PC-9 (cell line): Measurements from ENCODE around the gene CAGE1. TPM values are rescaled to one million over a fixed set of nuclear protein-coding genes. Genes with fewer than 3 reads are reported as not detected.

ENCODE experiments used
- BruUV-seq: library from RNA; stranded (reverse); fragments of 400-500 nt; replicated peaks from 2 replicates; lab custom pipeline; 2021; lab: Mats Ljungman, UMichigan
- CTCF ChIA-PET: fragments of 300-600 bp; sonication (Branson Sonifier 250); formaldehyde crosslinking; loops from one replicate; lab custom pipeline; 2022; ENCODE audit warnings: antibody characterized with exemption; lab: Charles Lee
- POLR2A ChIA-PET: fragments of 300-600 bp; sonication (Branson Sonifier 250); formaldehyde crosslinking; loops from one replicate; lab custom pipeline; 2022; ENCODE audit warnings: antibody characterized with exemption; ENCODE audit not compliant: unreplicated experiment; lab: Charles Lee
- DNase-seq, 2 experiments: peaks; one replicate each; pipeline versions ENCODE4 v3.0.0 to v3.0.0-alpha.2; 2015 to 2022; ENCODE audit warnings: mixed read lengths in 1 of 2
- H2AFZ ChIP-seq: fragments of 200-600 bp; sonication (generic); 2 replicates; pipeline ENCODE4 v1.8.1; 2017; ENCODE audit warnings: antibody characterized with exemption
- H3F3A ChIP-seq: fragments of 200-600 bp; sonication (generic); 2 replicates; pipeline ENCODE4 v1.8.1; 2017; ENCODE audit warnings: antibody characterized with exemption, mild to moderate bottlenecking, low read depth; ENCODE audit not compliant: insufficient read depth
- H3K27ac ChIP-seq: fragments of 200-600 bp; sonication (generic); 2 replicates; pipeline ENCODE4 v1.6.1; 2016; ENCODE audit warnings: mixed run types
- H3K27me3 ChIP-seq: fragments of 200-600 bp; sonication (generic); 2 replicates; pipeline ENCODE4 v1.6.1; 2016; ENCODE audit warnings: low read depth, mixed run types; ENCODE audit not compliant: insufficient read depth
- H3K36me3 ChIP-seq: fragments of 200-600 bp; sonication (generic); 2 replicates; pipeline ENCODE4 v1.6.1; 2016; ENCODE audit warnings: low read depth, mixed run types
- H3K4me1 ChIP-seq: fragments of 200-600 bp; sonication (generic); replicated peaks from 2 replicates; pipeline ENCODE4 v1.6.1; 2016; ENCODE audit warnings: mixed run types; ENCODE audit not compliant: insufficient read depth
- H3K4me2 ChIP-seq: fragments of 200-600 bp; sonication (generic); 2 replicates; pipeline ENCODE4 v1.6.1; 2017; ENCODE audit warnings: mixed run types
- H3K4me3 ChIP-seq: fragments of 200-600 bp; sonication (generic); 2 replicates; pipeline ENCODE4 v1.6.1; 2016; ENCODE audit warnings: mixed run types
- H3K79me2 ChIP-seq: fragments of 200-600 bp; sonication (generic); 2 replicates; pipeline ENCODE4 v1.6.1; 2017; ENCODE audit warnings: low read depth, mixed run types
- H3K9me2 ChIP-seq: fragments of 200-600 bp; sonication (generic); 2 replicates; pipeline ENCODE4 v1.8.1; 2017; ENCODE audit warnings: mild to moderate bottlenecking; ENCODE audit not compliant: insufficient read depth
- H3K9me3 ChIP-seq: fragments of 200-600 bp; sonication (generic); 2 replicates; pipeline ENCODE4 v1.8.1; 2016; ENCODE audit warnings: low read depth; ENCODE audit not compliant: insufficient read depth
- H4K20me1 ChIP-seq: fragments of 200-600 bp; sonication (generic); 2 replicates; pipeline ENCODE4 v1.8.1; 2017; ENCODE audit not compliant: insufficient read depth
- CTCF ChIP-seq: fragments of 200-600 bp; sonication (generic); conservative IDR thresholded peaks from 2 replicates; pipeline ENCODE4 v1.6.1; 2017; ENCODE audit warnings: mixed run types, antibody characterized with exemption, mild to moderate bottlenecking, moderate library complexity
- EZH2 ChIP-seq: fragments of 200-600 bp; sonication (generic); IDR thresholded peaks from 2 replicates; pipeline ENCODE4 v1.8.0; 2017; ENCODE audit warnings: antibody characterized with exemption, low read depth
- intact Hi-C: fragments of 100-400 bp; cut with micrococcal nuclease; formaldehyde crosslinking; loops from one replicate; pipeline ENCODE4 v1.10.0; 2022; ENCODE audit not compliant: unreplicated experiment
- total RNA-seq: library from RNA; stranded (reverse); gene quantifications from 2 replicates; pipeline ENCODE4 v1.2.3, GENCODE V29; 2021

The CAGE1 gene
- total RNA-seq, 1 experiment from 2014 or later: 0.13 TPM

- Histone ChIP-seq H3K9me3 (no peaks in the 10 kb centered on the region), H3K4me1 (no peaks in the 10 kb centered on the region), H3K4me3 (no peak overlapping the region), H3F3A (no peaks in the 10 kb centered on the region), H3K9me2 (no peaks in the 10 kb centered on the region), H4K20me1 (no peaks in the 10 kb centered on the region), H3K4me2 (no peak overlapping the region), H3K27me3 (no peaks in the 10 kb centered on the region), H3K79me2 (no peaks in the 10 kb centered on the region), H3K27ac (peak overlapping the region; percentile 23; the same call in 1 of the 2 replicates), H2AFZ (no peak overlapping the region), H3K36me3 (peaks cover 10% of the 10 kb centered on the region; the same call in 1 of the 2 replicates)
- intact Hi-C loops: no loop called here
- no peak for DNase-seq
- CTCF ChIA-PET: no interaction called here
- TF ChIP-seq EZH2 (no peak), CTCF (no peak)
- POLR2A ChIA-PET: no interaction called here
- BruUV-seq: no TSS peak
Observed at GRCh38 chr6:7413151-7413823, 23.7 kb upstream of the CAGE1 start.

GRCh38 chr6:7411328-7411727 lies 21.8 kb upstream of the CAGE1 start:
- Histone ChIP-seq H3K27ac (no peak overlapping the region), H3K4me2 (no peak overlapping the region), H3K4me3 (no peak overlapping the region), H4K20me1 (no peaks in the 10 kb centered on the region), H3K79me2 (no peaks in the 10 kb centered on the region), H3K9me3 (no peaks in the 10 kb centered on the region), H2AFZ (no peak overlapping the region), H3K36me3 (peaks cover 4% of the 10 kb centered on the region; the same call in 1 of the 2 replicates), H3K9me2 (no peaks in the 10 kb centered on the region), H3K4me1 (no peaks in the 10 kb centered on the region), H3F3A (no peaks in the 10 kb centered on the region), H3K27me3 (no peaks in the 10 kb centered on the region)
- no peak for DNase-seq
- ChIA-PET POLR2A (no interaction called here), CTCF (no interaction called here)
- BruUV-seq: no TSS peak
- intact Hi-C loops: no loop called here
- TF ChIP-seq EZH2 (no peak), CTCF (no peak)

GRCh38 chr6:7410851-7411250 lies 21.3 kb upstream of the CAGE1 start:
- TF ChIP-seq CTCF: no peak
- no peak for TF ChIP-seq EZH2
- CTCF ChIA-PET: no interaction called here
- peaks cover 4% of the 10 kb centered on the region; the same call in 1 of the 2 replicates for H3K36me3 ChIP-seq

More at GRCh38 chr6:7410851-7411250, 21.3 kb upstream of the CAGE1 start:
- no peaks in the 10 kb centered on the region for H3K4me1 ChIP-seq
- H3K27ac ChIP-seq: no peak overlapping the region
- intact Hi-C loops: no loop called here
- DNase-seq: no peak
- no peak overlapping the region for H2AFZ ChIP-seq
- no peaks in the 10 kb centered on the region for H3K27me3 ChIP-seq
- BruUV-seq: no TSS peak
- no peaks in the 10 kb centered on the region for H4K20me1 ChIP-seq
- no peaks in the 10 kb centered on the region for H3F3A ChIP-seq
- no peaks in the 10 kb centered on the region for H3K9me3 ChIP-seq
- H3K79me2 ChIP-seq: no peaks in the 10 kb centered on the region
- POLR2A ChIA-PET: interaction anchor here (0.6 kb wide), 1 partner anchor 41 kb away, joined by 8 read pairs; no protein-coding TSS in a partner anchor
- H3K4me3 ChIP-seq: no peak overlapping the region
- no peak overlapping the region for H3K4me2 ChIP-seq
- no peaks in the 10 kb centered on the region for H3K9me2 ChIP-seq
